GM23338 (cell line): ENCODE data around the gene SLC25A29. TPM values are rescaled to one million over a fixed set of nuclear protein-coding genes. Genes with fewer than 3 reads are reported as not detected.

Source experiments
- ATAC-seq: fragments of 200-7000 bp; cut with Tn5 transposase; 3 replicates; pipeline ENCODE4 v1.9.1; 2020
- DNase-seq: peaks from one replicate; pipeline ENCODE4 v3.0.0-alpha.2; 2015; ENCODE audit warnings: low spot score
- H2AFZ ChIP-seq: fragments of 200-600 bp; sonication (generic); 2 replicates; pipeline ENCODE4 v1.8.0; 2016; ENCODE audit warnings: antibody characterized with exemption, mild to moderate bottlenecking, moderate library complexity
- H3F3A ChIP-seq: fragments of 200-600 bp; sonication (generic); replicated peaks from 2 replicates; pipeline ENCODE4 v1.8.0; 2017; ENCODE audit warnings: antibody characterized with exemption, mixed run types, low read depth
- H3K27ac ChIP-seq: fragments of 200-600 bp; sonication (generic); 2 replicates; pipeline ENCODE4 v1.6.1; 2016; ENCODE audit warnings: low read depth
- H3K27me3 ChIP-seq: fragments of 200-600 bp; sonication (generic); 2 replicates; pipeline ENCODE4 v1.8.0; 2016; ENCODE audit warnings: mild to moderate bottlenecking, mixed run types, moderate library complexity; ENCODE audit not compliant: insufficient read depth
- H3K36me3 ChIP-seq: fragments of 200-600 bp; sonication (generic); 2 replicates; pipeline ENCODE4 v1.8.0; 2016; ENCODE audit warnings: mild to moderate bottlenecking; ENCODE audit not compliant: insufficient read depth
- H3K4me1 ChIP-seq: fragments of 200-600 bp; sonication (generic); 2 replicates; pipeline ENCODE4 v1.8.0; 2016; ENCODE audit warnings: mild to moderate bottlenecking, moderate library complexity; ENCODE audit not compliant: insufficient read depth
- H3K4me2 ChIP-seq: fragments of 200-600 bp; sonication (generic); 2 replicates; pipeline ENCODE4 v1.7.1; 2017; ENCODE audit warnings: mixed run types
- H3K4me3 ChIP-seq: fragments of 200-600 bp; sonication (generic); 2 replicates; pipeline ENCODE4 v1.6.1; 2016; ENCODE audit warnings: mixed run types
- H3K79me2 ChIP-seq: fragments of 200-600 bp; sonication (generic); replicated peaks from 2 replicates; pipeline ENCODE4 v1.8.0; 2017; ENCODE audit warnings: mild to moderate bottlenecking; ENCODE audit not compliant: insufficient read depth
- H3K9me2 ChIP-seq: fragments of 200-600 bp; sonication (generic); 2 replicates; pipeline ENCODE4 v1.8.0; 2017; ENCODE audit not compliant: insufficient read depth
- H4K20me1 ChIP-seq: fragments of 200-600 bp; sonication (generic); replicated peaks from 2 replicates; pipeline ENCODE4 v1.8.0; 2017; ENCODE audit warnings: mild to moderate bottlenecking; ENCODE audit not compliant: insufficient read depth
- H3K27ac Mint-ChIP-seq: 2 replicates; pipeline ENCODE4 v1.8.0; 2020; ENCODE audit warnings: inconsistent platforms, mild to moderate bottlenecking, moderate library complexity, mixed read lengths
- H3K27me3 Mint-ChIP-seq: 3 replicates; pipeline ENCODE4 v1.8.0; 2022; ENCODE audit warnings: low read depth, mild to moderate bottlenecking, moderate library complexity, mixed read lengths, inconsistent platforms; ENCODE audit not compliant: insufficient read depth, poor library complexity
- H3K36me3 Mint-ChIP-seq: 3 replicates; pipeline ENCODE4 v1.8.0; 2021; ENCODE audit warnings: low read depth, mild to moderate bottlenecking, inconsistent platforms, moderate library complexity, mixed read lengths
- H3K4me1 Mint-ChIP-seq: 3 replicates; pipeline ENCODE4 v1.8.0; 2020; ENCODE audit warnings: mild to moderate bottlenecking, inconsistent platforms, mixed read lengths
- H3K4me3 Mint-ChIP-seq: 3 replicates; pipeline ENCODE4 v1.8.0; 2021; ENCODE audit warnings: moderate library complexity, mild to moderate bottlenecking, inconsistent platforms, mixed read lengths
- H3K9me3 Mint-ChIP-seq: 3 replicates; pipeline ENCODE4 v1.8.0; 2020; ENCODE audit warnings: moderate library complexity, mild to moderate bottlenecking, inconsistent platforms, mixed read lengths
- EZH2 ChIP-seq: fragments of 200-600 bp; sonication (generic); IDR thresholded peaks from one replicate; pipeline ENCODE4 v1.8.0; 2017; ENCODE audit warnings: antibody characterized with exemption, mild to moderate bottlenecking, low read depth; ENCODE audit not compliant: unreplicated experiment
- NANOG ChIP-seq: IDR thresholded peaks from 2 replicates; pipeline ENCODE4 v1.6.1; 2016; ENCODE audit warnings: antibody characterized with exemption, borderline replicate concordance
- STAT1 ChIP-seq: IDR thresholded peaks from one replicate; pipeline ENCODE4 v1.6.1; 2016; ENCODE audit warnings: antibody characterized with exemption; ENCODE audit not compliant: unreplicated experiment
- ZNF114 ChIP-seq: fragments of 250-450 bp; sonication (Bioruptor Pico); IDR thresholded peaks from 2 replicates; pipeline ENCODE4 v1.5.0; 2020; ENCODE audit warnings: mild to moderate bottlenecking, moderate library complexity
- ZNF331 ChIP-seq: fragments of 250-450 bp; sonication (Bioruptor Pico); IDR thresholded peaks from 2 replicates; pipeline ENCODE4 v1.5.0; 2020; ENCODE audit warnings: low read depth, mild to moderate bottlenecking, moderate library complexity
- polyA plus RNA-seq: library from polyadenylated mRNA; unstranded; fragments of >200 nt; fragmentation: Nextera tagmentation; extraction: Ambion mirVana; gene quantifications from 2 replicates; pipeline ENCODE4 v1.2.1, GENCODE V29; 2016
- total RNA-seq: library from RNA; depleted of rRNA; stranded (reverse); fragments of >200 nt; shearing (Covaris generic); gene quantifications from 2 replicates; pipeline ENCODE4 v1.2.3, GENCODE V29; 2014
- TF ChIP-seq, protein P1 (sequence below): IDR thresholded peaks from one replicate; pipeline ENCODE4 v1.6.1; 2018; ENCODE audit warnings: antibody characterized with exemption; ENCODE audit not compliant: unreplicated experiment
- TF ChIP-seq, protein P2 (sequence below): fragments of 250-450 bp; sonication (Bioruptor Pico); IDR thresholded peaks from 2 replicates; pipeline ENCODE4 v1.5.0; 2020; ENCODE audit warnings: mild to moderate bottlenecking, moderate library complexity
- TF ChIP-seq, protein P3 (sequence below): IDR thresholded peaks from 2 replicates; pipeline ENCODE4 v1.6.1; 2016; ENCODE audit warnings: antibody characterized with exemption
- TF ChIP-seq, protein P4 (sequence below), 2 experiments: fragments of 200-600 bp in 1 of 2; sonication (generic) in 1 of 2; conservative IDR thresholded peaks; 2 replicates each; pipeline versions ENCODE4 v1.5.1 to v1.6.1; 2016 to 2017; ENCODE audit warnings: antibody characterized with exemption in 2 of 2, low read depth in 2 of 2, mild to moderate bottlenecking in 2 of 2, moderate library complexity in 1 of 2

Gene SLC25A29
- total and polyA plus RNA-seq, 2 experiments from 2014 or later = 65.6 to 206 TPM

DNA sequence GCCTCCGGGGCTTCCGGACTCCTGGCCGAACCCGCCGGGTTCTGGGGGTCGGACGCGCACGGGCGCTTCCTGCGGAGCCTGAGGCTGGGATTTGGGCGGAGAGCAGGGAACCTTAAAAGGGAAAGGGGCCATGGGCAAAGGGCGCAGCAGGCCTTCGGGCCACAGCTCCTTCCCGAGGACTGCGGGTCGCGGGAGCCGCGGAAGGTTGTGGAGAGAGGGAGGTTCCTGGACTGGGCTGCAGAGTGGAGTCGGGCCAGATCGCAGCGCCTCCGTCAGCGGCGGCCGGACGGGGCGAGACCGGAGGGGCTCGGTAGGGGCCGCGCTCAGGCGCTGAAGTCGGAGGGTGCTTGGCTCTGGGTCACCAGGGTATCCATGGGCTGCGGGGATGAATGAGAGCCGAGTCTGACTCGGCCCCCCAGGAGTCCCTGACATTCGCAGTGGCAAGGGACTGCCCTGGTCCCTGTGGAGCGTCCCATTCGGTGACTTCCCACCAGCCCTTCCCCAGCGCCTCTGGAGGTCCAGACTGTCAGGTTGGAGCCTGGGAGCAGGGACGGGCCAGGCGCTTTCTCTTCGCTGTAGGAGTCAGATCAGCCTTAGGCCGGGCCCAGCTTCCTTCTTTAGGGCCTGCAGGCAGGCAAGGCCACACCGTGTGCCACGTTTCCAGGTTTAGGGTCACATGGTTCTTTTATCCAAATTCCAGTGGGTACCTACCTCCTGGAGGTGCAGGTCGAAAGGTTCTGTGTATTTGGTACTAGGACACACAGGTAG is 938 bp upstream of the SLC25A29 start:
- ATAC-seq (peak; percentile 20), DNase-seq (peak; percentile 69)
- H4K20me1 ChIP-seq = peaks cover 25% of the 10 kb centered on the region
- peak overlapping the region; percentile 77 for H3K4me3 ChIP-seq
- peak overlapping the region; percentile 72; the same call in 1 of the 2 replicates for H2AFZ ChIP-seq
- TF ChIP-seq, protein P1, sequence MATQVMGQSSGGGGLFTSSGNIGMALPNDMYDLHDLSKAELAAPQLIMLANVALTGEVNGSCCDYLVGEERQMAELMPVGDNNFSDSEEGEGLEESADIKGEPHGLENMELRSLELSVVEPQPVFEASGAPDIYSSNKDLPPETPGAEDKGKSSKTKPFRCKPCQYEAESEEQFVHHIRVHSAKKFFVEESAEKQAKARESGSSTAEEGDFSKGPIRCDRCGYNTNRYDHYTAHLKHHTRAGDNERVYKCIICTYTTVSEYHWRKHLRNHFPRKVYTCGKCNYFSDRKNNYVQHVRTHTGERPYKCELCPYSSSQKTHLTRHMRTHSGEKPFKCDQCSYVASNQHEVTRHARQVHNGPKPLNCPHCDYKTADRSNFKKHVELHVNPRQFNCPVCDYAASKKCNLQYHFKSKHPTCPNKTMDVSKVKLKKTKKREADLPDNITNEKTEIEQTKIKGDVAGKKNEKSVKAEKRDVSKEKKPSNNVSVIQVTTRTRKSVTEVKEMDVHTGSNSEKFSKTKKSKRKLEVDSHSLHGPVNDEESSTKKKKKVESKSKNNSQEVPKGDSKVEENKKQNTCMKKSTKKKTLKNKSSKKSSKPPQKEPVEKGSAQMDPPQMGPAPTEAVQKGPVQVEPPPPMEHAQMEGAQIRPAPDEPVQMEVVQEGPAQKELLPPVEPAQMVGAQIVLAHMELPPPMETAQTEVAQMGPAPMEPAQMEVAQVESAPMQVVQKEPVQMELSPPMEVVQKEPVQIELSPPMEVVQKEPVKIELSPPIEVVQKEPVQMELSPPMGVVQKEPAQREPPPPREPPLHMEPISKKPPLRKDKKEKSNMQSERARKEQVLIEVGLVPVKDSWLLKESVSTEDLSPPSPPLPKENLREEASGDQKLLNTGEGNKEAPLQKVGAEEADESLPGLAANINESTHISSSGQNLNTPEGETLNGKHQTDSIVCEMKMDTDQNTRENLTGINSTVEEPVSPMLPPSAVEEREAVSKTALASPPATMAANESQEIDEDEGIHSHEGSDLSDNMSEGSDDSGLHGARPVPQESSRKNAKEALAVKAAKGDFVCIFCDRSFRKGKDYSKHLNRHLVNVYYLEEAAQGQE = no peak
- TF ChIP-seq, protein P2, sequence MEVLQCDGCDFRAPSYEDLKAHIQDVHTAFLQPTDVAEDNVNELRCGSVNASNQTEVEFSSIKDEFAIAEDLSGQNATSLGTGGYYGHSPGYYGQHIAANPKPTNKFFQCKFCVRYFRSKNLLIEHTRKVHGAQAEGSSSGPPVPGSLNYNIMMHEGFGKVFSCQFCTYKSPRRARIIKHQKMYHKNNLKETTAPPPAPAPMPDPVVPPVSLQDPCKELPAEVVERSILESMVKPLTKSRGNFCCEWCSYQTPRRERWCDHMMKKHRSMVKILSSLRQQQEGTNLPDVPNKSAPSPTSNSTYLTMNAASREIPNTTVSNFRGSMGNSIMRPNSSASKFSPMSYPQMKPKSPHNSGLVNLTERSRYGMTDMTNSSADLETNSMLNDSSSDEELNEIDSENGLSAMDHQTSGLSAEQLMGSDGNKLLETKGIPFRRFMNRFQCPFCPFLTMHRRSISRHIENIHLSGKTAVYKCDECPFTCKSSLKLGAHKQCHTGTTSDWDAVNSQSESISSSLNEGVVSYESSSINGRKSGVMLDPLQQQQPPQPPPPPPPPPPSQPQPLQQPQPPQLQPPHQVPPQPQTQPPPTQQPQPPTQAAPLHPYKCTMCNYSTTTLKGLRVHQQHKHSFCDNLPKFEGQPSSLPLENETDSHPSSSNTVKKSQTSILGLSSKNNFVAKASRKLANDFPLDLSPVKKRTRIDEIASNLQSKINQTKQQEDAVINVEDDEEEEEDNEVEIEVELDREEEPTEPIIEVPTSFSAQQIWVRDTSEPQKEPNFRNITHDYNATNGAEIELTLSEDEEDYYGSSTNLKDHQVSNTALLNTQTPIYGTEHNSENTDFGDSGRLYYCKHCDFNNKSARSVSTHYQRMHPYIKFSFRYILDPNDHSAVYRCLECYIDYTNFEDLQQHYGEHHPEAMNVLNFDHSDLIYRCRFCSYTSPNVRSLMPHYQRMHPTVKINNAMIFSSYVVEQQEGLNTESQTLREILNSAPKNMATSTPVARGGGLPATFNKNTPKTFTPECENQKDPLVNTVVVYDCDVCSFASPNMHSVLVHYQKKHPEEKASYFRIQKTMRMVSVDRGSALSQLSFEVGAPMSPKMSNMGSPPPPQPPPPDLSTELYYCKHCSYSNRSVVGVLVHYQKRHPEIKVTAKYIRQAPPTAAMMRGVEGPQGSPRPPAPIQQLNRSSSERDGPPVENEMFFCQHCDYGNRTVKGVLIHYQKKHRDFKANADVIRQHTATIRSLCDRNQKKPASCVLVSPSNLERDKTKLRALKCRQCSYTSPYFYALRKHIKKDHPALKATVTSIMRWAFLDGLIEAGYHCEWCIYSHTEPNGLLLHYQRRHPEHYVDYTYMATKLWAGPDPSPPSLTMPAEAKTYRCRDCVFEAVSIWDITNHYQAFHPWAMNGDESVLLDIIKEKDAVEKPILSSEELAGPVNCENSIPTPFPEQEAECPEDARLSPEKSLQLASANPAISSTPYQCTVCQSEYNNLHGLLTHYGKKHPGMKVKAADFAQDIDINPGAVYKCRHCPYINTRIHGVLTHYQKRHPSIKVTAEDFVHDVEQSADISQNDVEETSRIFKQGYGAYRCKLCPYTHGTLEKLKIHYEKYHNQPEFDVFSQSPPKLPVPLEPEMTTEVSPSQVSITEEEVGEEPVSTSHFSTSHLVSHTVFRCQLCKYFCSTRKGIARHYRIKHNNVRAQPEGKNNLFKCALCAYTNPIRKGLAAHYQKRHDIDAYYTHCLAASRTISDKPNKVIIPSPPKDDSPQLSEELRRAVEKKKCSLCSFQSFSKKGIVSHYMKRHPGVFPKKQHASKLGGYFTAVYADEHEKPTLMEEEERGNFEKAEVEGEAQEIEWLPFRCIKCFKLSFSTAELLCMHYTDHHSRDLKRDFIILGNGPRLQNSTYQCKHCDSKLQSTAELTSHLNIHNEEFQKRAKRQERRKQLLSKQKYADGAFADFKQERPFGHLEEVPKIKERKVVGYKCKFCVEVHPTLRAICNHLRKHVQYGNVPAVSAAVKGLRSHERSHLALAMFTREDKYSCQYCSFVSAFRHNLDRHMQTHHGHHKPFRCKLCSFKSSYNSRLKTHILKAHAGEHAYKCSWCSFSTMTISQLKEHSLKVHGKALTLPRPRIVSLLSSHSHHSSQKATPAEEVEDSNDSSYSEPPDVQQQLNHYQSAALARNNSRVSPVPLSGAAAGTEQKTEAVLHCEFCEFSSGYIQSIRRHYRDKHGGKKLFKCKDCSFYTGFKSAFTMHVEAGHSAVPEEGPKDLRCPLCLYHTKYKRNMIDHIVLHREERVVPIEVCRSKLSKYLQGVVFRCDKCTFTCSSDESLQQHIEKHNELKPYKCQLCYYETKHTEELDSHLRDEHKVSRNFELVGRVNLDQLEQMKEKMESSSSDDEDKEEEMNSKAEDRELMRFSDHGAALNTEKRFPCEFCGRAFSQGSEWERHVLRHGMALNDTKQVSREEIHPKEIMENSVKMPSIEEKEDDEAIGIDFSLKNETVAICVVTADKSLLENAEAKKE = no peak
- TF ChIP-seq ZNF331 (no peak), NANOG (no peak), STAT1 (no peak), EZH2 (no peak), ZNF114 (no peak)
- TF ChIP-seq, protein P3, sequence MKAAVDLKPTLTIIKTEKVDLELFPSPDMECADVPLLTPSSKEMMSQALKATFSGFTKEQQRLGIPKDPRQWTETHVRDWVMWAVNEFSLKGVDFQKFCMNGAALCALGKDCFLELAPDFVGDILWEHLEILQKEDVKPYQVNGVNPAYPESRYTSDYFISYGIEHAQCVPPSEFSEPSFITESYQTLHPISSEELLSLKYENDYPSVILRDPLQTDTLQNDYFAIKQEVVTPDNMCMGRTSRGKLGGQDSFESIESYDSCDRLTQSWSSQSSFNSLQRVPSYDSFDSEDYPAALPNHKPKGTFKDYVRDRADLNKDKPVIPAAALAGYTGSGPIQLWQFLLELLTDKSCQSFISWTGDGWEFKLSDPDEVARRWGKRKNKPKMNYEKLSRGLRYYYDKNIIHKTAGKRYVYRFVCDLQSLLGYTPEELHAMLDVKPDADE = no peak
- TF ChIP-seq, protein P4, sequence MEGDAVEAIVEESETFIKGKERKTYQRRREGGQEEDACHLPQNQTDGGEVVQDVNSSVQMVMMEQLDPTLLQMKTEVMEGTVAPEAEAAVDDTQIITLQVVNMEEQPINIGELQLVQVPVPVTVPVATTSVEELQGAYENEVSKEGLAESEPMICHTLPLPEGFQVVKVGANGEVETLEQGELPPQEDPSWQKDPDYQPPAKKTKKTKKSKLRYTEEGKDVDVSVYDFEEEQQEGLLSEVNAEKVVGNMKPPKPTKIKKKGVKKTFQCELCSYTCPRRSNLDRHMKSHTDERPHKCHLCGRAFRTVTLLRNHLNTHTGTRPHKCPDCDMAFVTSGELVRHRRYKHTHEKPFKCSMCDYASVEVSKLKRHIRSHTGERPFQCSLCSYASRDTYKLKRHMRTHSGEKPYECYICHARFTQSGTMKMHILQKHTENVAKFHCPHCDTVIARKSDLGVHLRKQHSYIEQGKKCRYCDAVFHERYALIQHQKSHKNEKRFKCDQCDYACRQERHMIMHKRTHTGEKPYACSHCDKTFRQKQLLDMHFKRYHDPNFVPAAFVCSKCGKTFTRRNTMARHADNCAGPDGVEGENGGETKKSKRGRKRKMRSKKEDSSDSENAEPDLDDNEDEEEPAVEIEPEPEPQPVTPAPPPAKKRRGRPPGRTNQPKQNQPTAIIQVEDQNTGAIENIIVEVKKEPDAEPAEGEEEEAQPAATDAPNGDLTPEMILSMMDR (conservative IDR thresholded peaks at IDR 0.05; ENCODE audit: low read depth in 2 of 2) = no peak
- Mint-ChIP-seq H3K36me3 (peaks cover 8% of the 10 kb centered on the region), H3K4me3 (peak overlapping the region; percentile 89), H3K27ac (no peak overlapping the region), H3K27me3 (peaks cover 17% of the 10 kb centered on the region), H3K4me1 (peaks cover 55% of the 10 kb centered on the region), H3K9me3 (no peaks in the 10 kb centered on the region)
- H3K79me2 ChIP-seq = peaks cover 32% of the 10 kb centered on the region
- H3K27me3 ChIP-seq = peaks cover 6% of the 10 kb centered on the region; the same call in 1 of the 2 replicates
- H3K9me2 ChIP-seq = no peaks in the 10 kb centered on the region
- peaks cover 8% of the 10 kb centered on the region for H3K4me1 ChIP-seq
- no peak overlapping the region for H3K27ac ChIP-seq
- H3F3A ChIP-seq = peaks cover 16% of the 10 kb centered on the region
- peak overlapping the region; percentile 86 for H3K4me2 ChIP-seq
- H3K36me3 ChIP-seq = no peaks in the 10 kb centered on the region
